Measurements from ENCODE around the gene ATF7IP2. TPM values are rescaled to one million over a fixed set of nuclear protein-coding genes. Genes with fewer than 3 reads are reported as not detected.
A peak's percentile ranks its signal among the peaks of the same experiment; 100 is the strongest.

The ATF7IP2 gene
- total RNA-seq, 2 experiments from 2014 or later = 28.4 to 34.5 TPM

DNA sequence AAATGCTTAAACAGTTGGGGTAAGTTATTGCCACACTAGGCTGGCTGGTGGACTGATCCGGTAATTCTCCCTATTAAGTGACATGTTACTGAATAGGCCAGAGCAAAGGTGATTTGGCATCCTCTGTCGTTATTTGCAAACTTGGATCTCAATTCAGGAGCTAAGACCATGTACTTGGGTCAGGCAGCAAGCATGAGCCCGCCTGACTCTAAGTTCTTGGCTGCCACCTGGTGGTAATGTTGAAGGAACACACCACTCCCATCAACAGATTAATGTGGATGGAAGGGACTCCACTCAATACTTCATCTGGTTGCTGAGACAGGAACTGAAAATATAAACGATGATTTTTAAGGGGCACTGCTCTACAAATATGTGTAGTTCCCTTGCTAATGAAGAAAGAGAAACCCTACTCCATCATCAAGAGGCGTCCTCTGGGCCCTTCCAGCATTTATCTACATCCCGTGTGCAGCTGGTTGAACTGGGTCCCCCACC, 123.7 kb downstream of the ATF7IP2 start:
- intact Hi-C loops (cut with micrococcal nuclease; ENCODE audit: unreplicated experiment) = loop anchor here (1.0 kb wide), 2 partner anchors 196 to 253 kb away; no protein-coding TSS in a partner anchor
- Histone ChIP-seq H3K36me3 (ENCODE audit: insufficient read depth, low read length) (no peaks in the 10 kb centered on the region), H3K27ac (ENCODE audit: low read depth, low read length, poor library complexity, severe bottlenecking) (no peak overlapping the region), H3K4me3 (ENCODE audit: low read depth, low read length, poor library complexity, severe bottlenecking) (no peak overlapping the region), H2AFZ (ENCODE audit: low read length) (no peak overlapping the region), H4K20me1 (ENCODE audit: insufficient read depth, low read length) (no peaks in the 10 kb centered on the region), H3K79me2 (ENCODE audit: insufficient read depth, low read depth, low read length) (no peaks in the 10 kb centered on the region), H3K4me2 (ENCODE audit: low read length) (no peak overlapping the region), H3K9me2 (ENCODE audit: insufficient read depth, low read length) (no peaks in the 10 kb centered on the region), H3K9me3 (ENCODE audit: low read length) (no peaks in the 10 kb centered on the region), H3K4me1 (ENCODE audit: insufficient read depth, low read length, poor library complexity, severe bottlenecking) (no peaks in the 10 kb centered on the region)
- DNase-seq (ENCODE audit: low spot score) = peak; percentile 88
- ChIA-PET POLR2A (no interaction called here), CTCF (ENCODE audit: unreplicated experiment) (interaction anchor here (2.6 kb wide), 1 partner anchor 253 kb away, joined by 11 read pairs; no protein-coding TSS in a partner anchor)
- no TSS peak for BruUV-seq (replicated peaks)
- TF ChIP-seq, protein P1, sequence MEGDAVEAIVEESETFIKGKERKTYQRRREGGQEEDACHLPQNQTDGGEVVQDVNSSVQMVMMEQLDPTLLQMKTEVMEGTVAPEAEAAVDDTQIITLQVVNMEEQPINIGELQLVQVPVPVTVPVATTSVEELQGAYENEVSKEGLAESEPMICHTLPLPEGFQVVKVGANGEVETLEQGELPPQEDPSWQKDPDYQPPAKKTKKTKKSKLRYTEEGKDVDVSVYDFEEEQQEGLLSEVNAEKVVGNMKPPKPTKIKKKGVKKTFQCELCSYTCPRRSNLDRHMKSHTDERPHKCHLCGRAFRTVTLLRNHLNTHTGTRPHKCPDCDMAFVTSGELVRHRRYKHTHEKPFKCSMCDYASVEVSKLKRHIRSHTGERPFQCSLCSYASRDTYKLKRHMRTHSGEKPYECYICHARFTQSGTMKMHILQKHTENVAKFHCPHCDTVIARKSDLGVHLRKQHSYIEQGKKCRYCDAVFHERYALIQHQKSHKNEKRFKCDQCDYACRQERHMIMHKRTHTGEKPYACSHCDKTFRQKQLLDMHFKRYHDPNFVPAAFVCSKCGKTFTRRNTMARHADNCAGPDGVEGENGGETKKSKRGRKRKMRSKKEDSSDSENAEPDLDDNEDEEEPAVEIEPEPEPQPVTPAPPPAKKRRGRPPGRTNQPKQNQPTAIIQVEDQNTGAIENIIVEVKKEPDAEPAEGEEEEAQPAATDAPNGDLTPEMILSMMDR (conservative IDR thresholded peaks at IDR 0.05; ENCODE audit: low read length) = peak; percentile 93
- TF ChIP-seq EZH2phosphoT487 (IDR thresholded peaks at IDR 0.05; ENCODE audit: borderline replicate concordance, low read depth, low read length) = no peak

DNA sequence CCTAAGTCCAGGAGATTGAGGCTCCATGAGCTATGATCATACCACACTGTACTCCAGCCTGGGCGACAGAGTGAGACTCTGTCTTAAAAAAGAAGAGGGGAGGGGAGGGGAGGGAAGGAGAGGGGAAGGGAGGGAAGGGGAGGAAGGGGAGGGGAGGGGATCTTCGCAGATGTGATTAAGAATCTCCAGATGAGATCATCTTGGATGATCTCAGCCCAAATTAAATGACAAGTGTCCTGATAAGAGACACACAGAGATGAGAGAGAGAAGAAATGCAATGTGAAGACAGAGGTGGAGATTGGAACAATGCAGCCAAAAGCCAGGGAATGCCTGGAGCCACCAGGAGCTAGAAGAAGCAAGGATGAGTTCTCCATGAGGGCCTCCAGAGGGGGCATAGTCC, 124.4 kb downstream of the ATF7IP2 start:
- no peak for DNase-seq (ENCODE audit: low spot score)
- no peak overlapping the region for H3K4me2 ChIP-seq (ENCODE audit: low read length)
- H3K4me3 ChIP-seq (ENCODE audit: low read depth, low read length, poor library complexity, severe bottlenecking) = no peak overlapping the region
- ChIA-PET POLR2A (no interaction called here), CTCF (ENCODE audit: unreplicated experiment) (interaction anchor here (2.6 kb wide), 1 partner anchor 254 kb away, joined by 11 read pairs; no protein-coding TSS in a partner anchor)
- no peaks in the 10 kb centered on the region for H3K36me3 ChIP-seq (ENCODE audit: insufficient read depth, low read length)
- H3K9me3 ChIP-seq (ENCODE audit: low read length) = no peaks in the 10 kb centered on the region
- TF ChIP-seq EZH2phosphoT487 (IDR thresholded peaks at IDR 0.05; ENCODE audit: borderline replicate concordance, low read depth, low read length) = no peak
- TF ChIP-seq, protein P1 (conservative IDR thresholded peaks at IDR 0.05; ENCODE audit: low read length) = no peak
- intact Hi-C loops (cut with micrococcal nuclease; ENCODE audit: unreplicated experiment) = no loop called here
- no peak overlapping the region for H3K27ac ChIP-seq (ENCODE audit: low read depth, low read length, poor library complexity, severe bottlenecking)
- no peaks in the 10 kb centered on the region for H3K9me2 ChIP-seq (ENCODE audit: insufficient read depth, low read length)
- no peak overlapping the region for H2AFZ ChIP-seq (ENCODE audit: low read length)
- H3K79me2 ChIP-seq (ENCODE audit: insufficient read depth, low read depth, low read length) = no peaks in the 10 kb centered on the region
- H3K4me1 ChIP-seq (ENCODE audit: insufficient read depth, low read length, poor library complexity, severe bottlenecking) = no peaks in the 10 kb centered on the region
- no TSS peak for BruUV-seq (replicated peaks)
- H4K20me1 ChIP-seq (ENCODE audit: insufficient read depth, low read length) = no peaks in the 10 kb centered on the region

DNA sequence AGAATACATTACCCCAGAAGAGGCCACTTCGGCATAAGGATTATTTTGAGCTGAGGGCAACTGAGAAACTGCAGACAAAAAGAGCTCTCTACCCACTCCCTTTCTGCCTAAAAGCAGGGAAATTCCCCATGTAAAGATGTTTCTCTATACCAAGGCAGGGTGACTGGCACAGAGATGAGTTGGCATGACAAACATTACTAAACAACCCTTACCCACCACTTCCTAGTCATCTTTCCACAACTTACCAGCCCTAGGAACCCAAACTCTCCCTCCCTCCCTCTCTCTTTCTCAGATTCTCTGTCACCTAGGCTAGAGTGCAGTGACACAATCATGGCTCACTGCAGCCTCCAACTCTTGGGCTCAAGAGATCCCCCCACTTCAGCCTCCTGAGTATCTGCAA, 126.0 kb downstream of the ATF7IP2 start:
- no peaks in the 10 kb centered on the region for H3K9me3 ChIP-seq (ENCODE audit: low read length)
- no peaks in the 10 kb centered on the region for H3K4me1 ChIP-seq (ENCODE audit: insufficient read depth, low read length, poor library complexity, severe bottlenecking)
- intact Hi-C loops (cut with micrococcal nuclease; ENCODE audit: unreplicated experiment) = no loop called here
- TF ChIP-seq, protein P1 (conservative IDR thresholded peaks at IDR 0.05; ENCODE audit: low read length) = no peak
- no peak for TF ChIP-seq EZH2phosphoT487 (IDR thresholded peaks at IDR 0.05; ENCODE audit: borderline replicate concordance, low read depth, low read length)
- no peak overlapping the region for H3K27ac ChIP-seq (ENCODE audit: low read depth, low read length, poor library complexity, severe bottlenecking)
- ChIA-PET CTCF (ENCODE audit: unreplicated experiment) (no interaction called here), POLR2A (interaction anchor here (0.8 kb wide), 1 partner anchor 256 kb away, joined by 3 read pairs; no protein-coding TSS in a partner anchor)
- H3K79me2 ChIP-seq (ENCODE audit: insufficient read depth, low read depth, low read length) = no peaks in the 10 kb centered on the region
- no peak overlapping the region for H2AFZ ChIP-seq (ENCODE audit: low read length)
- no peak overlapping the region for H3K4me2 ChIP-seq (ENCODE audit: low read length)
- no TSS peak for BruUV-seq (replicated peaks)
- no peaks in the 10 kb centered on the region for H4K20me1 ChIP-seq (ENCODE audit: insufficient read depth, low read length)
- H3K9me2 ChIP-seq (ENCODE audit: insufficient read depth, low read length) = no peaks in the 10 kb centered on the region
- DNase-seq (ENCODE audit: low spot score) = no peak
- H3K36me3 ChIP-seq (ENCODE audit: insufficient read depth, low read length) = no peaks in the 10 kb centered on the region
- no peak overlapping the region for H3K4me3 ChIP-seq (ENCODE audit: low read depth, low read length, poor library complexity, severe bottlenecking)
